ENCODE measurements around the gene NEK10. TPM values are rescaled to one million over a fixed set of nuclear protein-coding genes. Genes with fewer than 3 reads are reported as not detected.

NEK10 gene
- total and polyA plus RNA-seq, 9 of the 15 experiments (the other 6 are each of a cell fraction or from before 2014, with no cell fraction given): 0.07 TPM; not detected in 8

- no peaks in the 10 kb centered on the region for H3K27me3 ChIP-seq (ENCODE audit: control insufficient read depth in 2 of 2, insufficient read depth in 2 of 2, low read length in 2 of 2)
- TF ChIP-seq NFIX (CRISPR knock-in tag; IDR thresholded peaks at IDR 0.05; ENCODE audit: low read depth): no peak
- no peak for TF ChIP-seq NCOA1 (IDR thresholded peaks at IDR 0.05; ENCODE audit: low read depth)
- TF ChIP-seq ZNF253 (CRISPR knock-in tag; conservative IDR thresholded peaks at IDR 0.05): no peak
- no peak for TF ChIP-seq SRSF9 (IDR thresholded peaks at IDR 0.05; ENCODE audit: borderline replicate concordance, low read depth, low read length)
- peak; percentile 34; the same call in 1 of the 2 replicates for TF ChIP-seq NFIC (IDR thresholded peaks at IDR 0.05)
- TF ChIP-seq PCBP2 (IDR thresholded peaks at IDR 0.05; ENCODE audit: low read depth, low read length, poor library complexity, severe bottlenecking): no peak
- TF ChIP-seq ARID3A (IDR thresholded peaks at IDR 0.05; ENCODE audit: borderline replicate concordance, low read depth, low read length): no peak
- no peak for TF ChIP-seq BHLHE40 (IDR thresholded peaks at IDR 0.05; ENCODE audit: low read length)
- no peak for TF ChIP-seq ZBTB43 (CRISPR knock-in tag; IDR thresholded peaks at IDR 0.05)
- H3K79me2 ChIP-seq (ENCODE audit: control insufficient read depth, insufficient read depth, low read length): no peaks in the 10 kb centered on the region
- no peak overlapping the region for H3K27ac ChIP-seq (ENCODE audit: extremely low read depth, low read depth, low read length)
- BruUV-seq (replicated peaks): no TSS peak
- no peaks in the 10 kb centered on the region for H3K9me1 ChIP-seq (ENCODE audit: control insufficient read depth, insufficient read depth, low read length)
- no peak overlapping the region for H3K9ac ChIP-seq (ENCODE audit: insufficient read depth in 1 of 2, low read depth in 2 of 2, low read length in 2 of 2)
- no peaks in the 10 kb centered on the region for H3K9me3 ChIP-seq (replicated peaks; ENCODE audit: control insufficient read depth, insufficient read depth, low read depth, low read length)
- no peak overlapping the region for H3K4me2 ChIP-seq (ENCODE audit: insufficient read depth, low read length)
- ChIA-PET POLR2A (interaction anchor here (0.6 kb wide), 1 partner anchor 105 kb away, joined by 4 read pairs; no protein-coding TSS in a partner anchor), CTCF (ENCODE audit: low intra/inter-chr PET ratio) (interaction anchor here (0.5 kb wide), 1 partner anchor 322 kb away, joined by 3 read pairs; no protein-coding TSS in a partner anchor)
- ATAC-seq (no peak), DNase-seq (ENCODE audit: extremely low read depth in 1 of 4, low spot score in 3 of 4) (no peak), FAIRE-seq (no peak)
- 2% methylated on average over 7 of the region's 7 CpGs for WGBS (ENCODE audit: insufficient coverage, low coverage, missing lambda C conversion rate)
- H2AFZ ChIP-seq (ENCODE audit: low read depth, low read length): no peak overlapping the region
- intact Hi-C loops (cut with micrococcal nuclease): no loop called here
- no peaks in the 10 kb centered on the region for H3K4me1 ChIP-seq (replicated peaks in 1 of 2; ENCODE audit: control insufficient read depth in 2 of 2, insufficient read depth in 2 of 2, low read length in 2 of 2)
- in situ Hi-C loops (cut with MboI): no loop called here
- H4K20me1 ChIP-seq (replicated peaks; ENCODE audit: control insufficient read depth, insufficient read depth, low read length): no peaks in the 10 kb centered on the region
- H3K36me3 ChIP-seq (ENCODE audit: control insufficient read depth, insufficient read depth, low read length): no peaks in the 10 kb centered on the region
- no peak overlapping the region for H3K4me3 ChIP-seq
Measured at GRCh38 chr3:27360113-27361078, 8.8 kb downstream of the NEK10 start.
